Measurements from ENCODE around the gene CPA4.

The CPA4 gene

DNA sequence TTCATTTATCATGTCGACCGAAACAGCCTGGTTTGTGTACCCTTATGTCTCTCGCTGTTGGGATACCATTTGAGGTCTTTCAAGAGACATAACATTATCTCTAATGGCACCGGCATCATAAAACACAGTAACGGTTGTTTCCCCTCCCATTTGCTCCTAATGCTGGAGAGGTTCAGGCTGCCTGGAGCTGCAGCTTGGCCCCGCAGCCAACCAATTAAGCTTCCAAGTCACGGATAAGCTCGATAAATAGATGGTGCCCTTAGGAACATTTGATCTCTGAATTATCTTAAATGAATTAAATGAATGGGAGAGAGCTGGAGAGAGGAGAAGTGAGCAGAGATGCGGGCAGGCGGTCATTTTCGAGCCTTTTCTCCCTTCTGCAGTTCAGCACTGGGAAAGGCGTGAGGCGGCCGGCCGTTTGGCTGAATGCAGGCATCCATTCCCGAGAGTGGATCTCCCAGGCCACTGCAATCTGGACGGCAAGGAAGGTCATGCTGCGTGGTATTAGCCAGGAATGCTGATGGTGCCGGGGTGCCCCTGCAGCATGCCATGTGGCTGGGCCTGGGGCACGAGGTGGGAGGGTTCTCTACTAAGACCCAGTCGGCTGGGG is 12.6 kb downstream of the CPA4 start:
- TF ChIP-seq, protein P1, sequence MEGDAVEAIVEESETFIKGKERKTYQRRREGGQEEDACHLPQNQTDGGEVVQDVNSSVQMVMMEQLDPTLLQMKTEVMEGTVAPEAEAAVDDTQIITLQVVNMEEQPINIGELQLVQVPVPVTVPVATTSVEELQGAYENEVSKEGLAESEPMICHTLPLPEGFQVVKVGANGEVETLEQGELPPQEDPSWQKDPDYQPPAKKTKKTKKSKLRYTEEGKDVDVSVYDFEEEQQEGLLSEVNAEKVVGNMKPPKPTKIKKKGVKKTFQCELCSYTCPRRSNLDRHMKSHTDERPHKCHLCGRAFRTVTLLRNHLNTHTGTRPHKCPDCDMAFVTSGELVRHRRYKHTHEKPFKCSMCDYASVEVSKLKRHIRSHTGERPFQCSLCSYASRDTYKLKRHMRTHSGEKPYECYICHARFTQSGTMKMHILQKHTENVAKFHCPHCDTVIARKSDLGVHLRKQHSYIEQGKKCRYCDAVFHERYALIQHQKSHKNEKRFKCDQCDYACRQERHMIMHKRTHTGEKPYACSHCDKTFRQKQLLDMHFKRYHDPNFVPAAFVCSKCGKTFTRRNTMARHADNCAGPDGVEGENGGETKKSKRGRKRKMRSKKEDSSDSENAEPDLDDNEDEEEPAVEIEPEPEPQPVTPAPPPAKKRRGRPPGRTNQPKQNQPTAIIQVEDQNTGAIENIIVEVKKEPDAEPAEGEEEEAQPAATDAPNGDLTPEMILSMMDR (IDR thresholded peaks at IDR 0.05; ENCODE audit: low read depth, low read length, poor library complexity, severe bottlenecking) = no peak
- no peak for TF ChIP-seq EZH2phosphoT487 (IDR thresholded peaks at IDR 0.05; ENCODE audit: borderline replicate concordance, low read length)
- Histone ChIP-seq H3K27ac (ENCODE audit: low read depth, low read length) (no peak overlapping the region), H3K36me3 (ENCODE audit: control insufficient read depth, low read length) (no peaks in the 10 kb centered on the region), H3K4me2 (ENCODE audit: low read length) (no peak overlapping the region), H3K4me1 (ENCODE audit: control insufficient read depth, low read length) (no peaks in the 10 kb centered on the region), H3K27me3 (ENCODE audit: control insufficient read depth, low read length) (no peaks in the 10 kb centered on the region), H3K4me3 (ENCODE audit: low read length) (no peak overlapping the region), H3K79me2 (ENCODE audit: control insufficient read depth, low read length) (no peaks in the 10 kb centered on the region), H3K9me3 (ENCODE audit: control insufficient read depth, insufficient read depth, low read length) (no peaks in the 10 kb centered on the region), H3K9me2 (replicated peaks; ENCODE audit: control insufficient read depth, low read length) (no peaks in the 10 kb centered on the region), H4K20me1 (ENCODE audit: control insufficient read depth, insufficient read depth, low read depth, low read length) (no peaks in the 10 kb centered on the region), H3F3A (ENCODE audit: control insufficient read depth, insufficient read depth) (no peaks in the 10 kb centered on the region)

DNA sequence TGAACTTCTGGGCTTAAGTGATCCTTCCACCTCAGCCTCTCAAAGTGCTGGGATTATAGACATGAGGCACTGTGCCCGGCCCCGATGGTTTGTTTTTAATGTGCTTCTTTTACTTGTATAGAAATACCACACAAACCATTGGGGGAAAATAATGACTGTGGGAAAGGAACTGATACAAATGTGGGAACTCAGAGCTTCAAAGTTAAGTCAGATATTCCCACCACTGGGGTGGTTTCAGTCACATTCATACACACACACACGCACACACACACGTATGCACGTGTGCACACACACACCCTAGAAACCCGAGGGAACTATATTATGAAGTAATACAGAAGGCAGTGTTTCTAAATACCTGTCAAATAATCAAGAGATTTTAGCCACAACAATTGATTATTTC is 17.0 kb downstream of the CPA4 start:
- H3K9me2 ChIP-seq (replicated peaks; ENCODE audit: control insufficient read depth, low read length) = no peaks in the 10 kb centered on the region
- no peak overlapping the region for H3K4me3 ChIP-seq (ENCODE audit: low read length)
- no peaks in the 10 kb centered on the region for H3K9me3 ChIP-seq (ENCODE audit: control insufficient read depth, insufficient read depth, low read length)
- no peak overlapping the region for H3K4me2 ChIP-seq (ENCODE audit: low read length)
- H3K4me1 ChIP-seq (ENCODE audit: control insufficient read depth, low read length) = no peaks in the 10 kb centered on the region
- no peak overlapping the region for H3K27ac ChIP-seq (ENCODE audit: low read depth, low read length)
- TF ChIP-seq EZH2phosphoT487 (IDR thresholded peaks at IDR 0.05; ENCODE audit: borderline replicate concordance, low read length) = no peak
- TF ChIP-seq, protein P1 (IDR thresholded peaks at IDR 0.05; ENCODE audit: low read depth, low read length, poor library complexity, severe bottlenecking) = no peak
- no peaks in the 10 kb centered on the region for H3K79me2 ChIP-seq (ENCODE audit: control insufficient read depth, low read length)
- no peaks in the 10 kb centered on the region for H4K20me1 ChIP-seq (ENCODE audit: control insufficient read depth, insufficient read depth, low read depth, low read length)
- peaks cover 9% of the 10 kb centered on the region for H3K27me3 ChIP-seq (ENCODE audit: control insufficient read depth, low read length)
- no peaks in the 10 kb centered on the region for H3K36me3 ChIP-seq (ENCODE audit: control insufficient read depth, low read length)
- no peaks in the 10 kb centered on the region for H3F3A ChIP-seq (ENCODE audit: control insufficient read depth, insufficient read depth)

DNA sequence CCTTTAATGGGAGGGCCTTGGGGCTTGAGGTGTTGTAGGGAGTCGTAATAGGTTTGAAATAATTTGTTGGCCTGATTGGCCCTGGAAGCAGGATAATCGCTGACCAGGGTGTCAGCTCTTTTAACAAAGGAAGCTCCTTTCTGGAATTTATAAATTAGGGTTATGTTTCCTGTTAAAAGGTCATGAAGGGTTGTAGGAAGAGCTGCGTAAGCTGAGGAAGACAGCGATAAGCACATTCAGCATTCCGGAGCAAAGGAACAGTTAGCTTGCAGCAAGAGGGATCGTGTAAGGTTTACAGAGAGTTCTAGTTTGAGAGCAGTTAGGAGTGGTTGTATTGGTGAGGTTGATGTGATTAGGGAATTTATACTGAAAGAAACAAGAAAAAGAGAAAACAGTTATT is 21.3 kb downstream of the CPA4 start:
- no peaks in the 10 kb centered on the region for H4K20me1 ChIP-seq (ENCODE audit: control insufficient read depth, insufficient read depth, low read depth, low read length)
- H3K36me3 ChIP-seq (ENCODE audit: control insufficient read depth, low read length) = no peaks in the 10 kb centered on the region
- no peaks in the 10 kb centered on the region for H3F3A ChIP-seq (ENCODE audit: control insufficient read depth, insufficient read depth)
- H3K4me3 ChIP-seq (ENCODE audit: low read length) = no peak overlapping the region
- no peaks in the 10 kb centered on the region for H3K4me1 ChIP-seq (ENCODE audit: control insufficient read depth, low read length)
- no peaks in the 10 kb centered on the region for H3K9me3 ChIP-seq (ENCODE audit: control insufficient read depth, insufficient read depth, low read length)
- H3K27me3 ChIP-seq (ENCODE audit: control insufficient read depth, low read length) = peaks cover 13% of the 10 kb centered on the region
- no peak overlapping the region for H3K27ac ChIP-seq (ENCODE audit: low read depth, low read length)
- H3K4me2 ChIP-seq (ENCODE audit: low read length) = no peak overlapping the region
- TF ChIP-seq, protein P1 (IDR thresholded peaks at IDR 0.05; ENCODE audit: low read depth, low read length, poor library complexity, severe bottlenecking) = no peak
- TF ChIP-seq EZH2phosphoT487 (IDR thresholded peaks at IDR 0.05; ENCODE audit: borderline replicate concordance, low read length) = no peak
- H3K79me2 ChIP-seq (ENCODE audit: control insufficient read depth, low read length) = no peaks in the 10 kb centered on the region
- H3K9me2 ChIP-seq (replicated peaks; ENCODE audit: control insufficient read depth, low read length) = no peaks in the 10 kb centered on the region
